H9 (cell line): ENCODE measurements around the gene CETP. TPM values are rescaled to one million over a fixed set of nuclear protein-coding genes. Genes with fewer than 3 reads are reported as not detected.

Source experiments
- DNase-seq: peaks from one replicate; pipeline ENCODE4 v3.0.0-alpha.2; 2017
- H2AFZ ChIP-seq: one replicate; pipeline ENCODE4 v1.6.1; 2013; ENCODE audit warnings: mild to moderate bottlenecking, low read length, control low read depth, moderate library complexity
- H2AK5ac ChIP-seq: 2 replicates; pipeline ENCODE4 v1.6.1; 2013; ENCODE audit warnings: low read length, control low read depth, mixed read lengths; ENCODE audit not compliant: insufficient read length
- H2BK120ac ChIP-seq: one replicate; pipeline ENCODE4 v1.6.1; 2013; ENCODE audit warnings: low read depth, mild to moderate bottlenecking, low read length, control low read depth, inconsistent platforms; ENCODE audit not compliant: poor library complexity, severe bottlenecking
- H2BK12ac ChIP-seq: 2 replicates; pipeline ENCODE4 v1.6.1; 2013; ENCODE audit warnings: low read length, control low read depth, mixed read lengths, low read depth; ENCODE audit not compliant: insufficient read length
- H2BK15ac ChIP-seq: 2 replicates; pipeline ENCODE4 v1.6.1; 2013; ENCODE audit warnings: low read depth, low read length, control low read depth
- H2BK20ac ChIP-seq: one replicate; pipeline ENCODE4 v1.6.1; 2013; ENCODE audit warnings: low read depth, mild to moderate bottlenecking, low read length, control low read depth, inconsistent platforms; ENCODE audit not compliant: poor library complexity, severe bottlenecking
- H2BK5ac ChIP-seq: 2 replicates; pipeline ENCODE4 v1.6.1; 2013; ENCODE audit warnings: low read length, control low read depth, mixed read lengths; ENCODE audit not compliant: insufficient read length
- H3K14ac ChIP-seq: 2 replicates; pipeline ENCODE4 v1.6.1; 2013; ENCODE audit warnings: low read length, control low read depth; ENCODE audit not compliant: insufficient read depth
- H3K18ac ChIP-seq: 2 replicates; pipeline ENCODE4 v1.6.1; 2013; ENCODE audit warnings: low read depth, mild to moderate bottlenecking, mixed read lengths, low read length, control low read depth; ENCODE audit not compliant: insufficient read length
- H3K23ac ChIP-seq: 2 replicates; pipeline ENCODE4 v1.6.1; 2013; ENCODE audit warnings: low read length, control low read depth, mixed read lengths, low read depth; ENCODE audit not compliant: insufficient read length
- H3K23me2 ChIP-seq: 2 replicates; pipeline ENCODE4 v1.6.1; 2013; ENCODE audit warnings: low read depth, mild to moderate bottlenecking, mixed read lengths, low read length, control low read depth; ENCODE audit not compliant: insufficient read length, poor library complexity, severe bottlenecking
- H3K27ac ChIP-seq: 2 replicates; pipeline ENCODE4 v1.5.1; 2013; ENCODE audit warnings: low read length, control low read depth, mixed read lengths, low read depth; ENCODE audit not compliant: insufficient read length
- H3K27me3 ChIP-seq: 2 replicates; pipeline ENCODE4 v1.6.1; 2013; ENCODE audit warnings: low read length, control low read depth, inconsistent platforms; ENCODE audit not compliant: insufficient read depth
- H3K4ac ChIP-seq: 2 replicates; pipeline ENCODE4 v1.6.1; 2013; ENCODE audit warnings: low read depth, mild to moderate bottlenecking, control low read depth, inconsistent platforms, low read length, moderate library complexity
- H3K4me1 ChIP-seq: 2 replicates; pipeline ENCODE4 v1.6.1; 2013; ENCODE audit warnings: low read length, control low read depth, inconsistent platforms; ENCODE audit not compliant: insufficient read depth
- H3K4me2 ChIP-seq: 2 replicates; pipeline ENCODE4 v1.6.1; 2013; ENCODE audit warnings: low read length, control low read depth, mixed read lengths; ENCODE audit not compliant: insufficient read length, insufficient read depth
- H3K56ac ChIP-seq: 2 replicates; pipeline ENCODE4 v1.6.1; 2013; ENCODE audit warnings: low read depth, mild to moderate bottlenecking, mixed read lengths, low read length, control low read depth; ENCODE audit not compliant: insufficient read length
- H3K79me1 ChIP-seq: 2 replicates; pipeline ENCODE4 v1.6.1; 2013; ENCODE audit warnings: low read depth, mild to moderate bottlenecking, moderate library complexity, low read length, control low read depth, inconsistent platforms; ENCODE audit not compliant: insufficient read depth, poor library complexity, severe bottlenecking
- H3K79me2 ChIP-seq: 2 replicates; pipeline ENCODE4 v1.6.1; 2013; ENCODE audit warnings: low read length, control low read depth, inconsistent platforms; ENCODE audit not compliant: insufficient read depth
- H3K9ac ChIP-seq: 2 replicates; pipeline ENCODE4 v1.6.1; 2013; ENCODE audit warnings: low read length, control low read depth, mixed read lengths; ENCODE audit not compliant: insufficient read length; ENCODE audit errors: extremely low read depth
- H3K9me3 ChIP-seq: one replicate; pipeline ENCODE4 v1.6.1; 2013; ENCODE audit warnings: low read depth, low read length, inconsistent platforms; ENCODE audit not compliant: control insufficient read depth
- H3T11ph ChIP-seq: one replicate; pipeline ENCODE4 v1.6.1; 2013; ENCODE audit warnings: mild to moderate bottlenecking, low read length, control low read depth, inconsistent platforms
- H4K20me1 ChIP-seq: one replicate; pipeline ENCODE4 v1.6.1; 2013; ENCODE audit not compliant: control insufficient read depth, insufficient read length, insufficient read depth
- H4K5ac ChIP-seq: 2 replicates; pipeline ENCODE4 v1.6.1; 2013; ENCODE audit warnings: low read depth, mild to moderate bottlenecking, mixed read lengths, low read length, control low read depth; ENCODE audit not compliant: insufficient read length
- H4K8ac ChIP-seq: replicated peaks from 2 replicates; pipeline ENCODE4 v1.6.1; 2013; ENCODE audit warnings: low read length, control low read depth, mixed read lengths, low read depth; ENCODE audit not compliant: insufficient read length
- H4K91ac ChIP-seq: 2 replicates; pipeline ENCODE4 v1.6.1; 2013; ENCODE audit warnings: low read depth, mild to moderate bottlenecking, moderate library complexity, mixed read lengths, low read length, control low read depth; ENCODE audit not compliant: insufficient read length
- H3K27ac Mint-ChIP-seq, 3 experiments: 2 replicates in 2 of 3; 3 replicates in 1 of 3; pipeline ENCODE4 v1.8.0; 2020 to 2021; ENCODE audit warnings: mixed read lengths in 3 of 3, mild to moderate bottlenecking in 1 of 3, moderate library complexity in 1 of 3
- H3K27me3 Mint-ChIP-seq: 2 replicates; pipeline ENCODE4 v1.8.0; 2021; ENCODE audit warnings: low read depth, mild to moderate bottlenecking, moderate library complexity, mixed read lengths
- H3K36me3 Mint-ChIP-seq, 3 experiments: 2 replicates in 2 of 3; 3 replicates in 1 of 3; pipeline ENCODE4 v1.8.0; 2020 to 2021; ENCODE audit warnings: low read depth in 3 of 3, mixed read lengths in 3 of 3; ENCODE audit not compliant: insufficient read depth in 1 of 3
- H3K4me1 Mint-ChIP-seq, 2 experiments: 2 replicates each; pipeline ENCODE4 v1.8.0; 2020; ENCODE audit warnings: mixed read lengths in 2 of 2
- H3K4me3 Mint-ChIP-seq, 2 experiments: 2 replicates in 1 of 2; 3 replicates in 1 of 2; pipeline ENCODE4 v1.8.0; 2020 to 2021; ENCODE audit warnings: mild to moderate bottlenecking in 2 of 2, mixed read lengths in 2 of 2, moderate library complexity in 1 of 2
- H3K9me3 Mint-ChIP-seq, 2 experiments: 2 replicates in 1 of 2; 3 replicates in 1 of 2; pipeline ENCODE4 v1.8.0; 2020; ENCODE audit warnings: mild to moderate bottlenecking in 2 of 2, mixed read lengths in 2 of 2, moderate library complexity in 1 of 2
- CTCF ChIP-seq: fragments of 200-600 bp; sonication (generic); conservative IDR thresholded peaks from 3 replicates; pipeline ENCODE4 v1.8.0; 2021; ENCODE audit warnings: antibody characterized with exemption, mild to moderate bottlenecking
- WGBS: extraction: QIAGEN DNeasy Blood & Tissue Kit; methylation state at CpG from one replicate; pipeline ENCODE4 v1.1.7; 2013; ENCODE audit warnings: missing lambda C conversion rate, low lambda C conversion rate, mixed read lengths; ENCODE audit not compliant: insufficient read length; ENCODE audit errors: extremely low coverage; 5-methylcytosine and 5-hydroxymethylcytosine counted together
- total RNA-seq: library from RNA; stranded (reverse); gene quantifications from 2 replicates; pipeline ENCODE4 v1.2.1, GENCODE V29; 2021

The CETP gene
- total RNA-seq, 1 experiment from 2014 or later: not detected

- Histone ChIP-seq H3K27ac (no peak overlapping the region), H4K5ac (no peak overlapping the region), H2BK20ac (no peak overlapping the region), H3K79me2 (no peaks in the 10 kb centered on the region), H3K4ac (no peak overlapping the region), H3T11ph (no peak overlapping the region), H3K4me2 (no peak overlapping the region), H3K4me1 (no peaks in the 10 kb centered on the region), H3K14ac (no peak overlapping the region), H3K56ac (no peak overlapping the region), H2BK12ac (no peak overlapping the region), H3K9ac (no peak overlapping the region), H4K8ac (no peak overlapping the region), H2AFZ (no peak overlapping the region), H3K23ac (no peak overlapping the region), H4K20me1 (no peaks in the 10 kb centered on the region), H2BK120ac (no peak overlapping the region), H2AK5ac (no peak overlapping the region), H4K91ac (no peak overlapping the region), H3K18ac (no peak overlapping the region), H3K9me3 (no peaks in the 10 kb centered on the region), H2BK5ac (no peak overlapping the region), H3K23me2 (no peaks in the 10 kb centered on the region), H2BK15ac (no peak overlapping the region), H3K27me3 (no peaks in the 10 kb centered on the region), H3K79me1 (no peaks in the 10 kb centered on the region)
- no CpG with 5 or more reads among the region's 11 CpGs for WGBS
- Mint-ChIP-seq H3K9me3 (peaks cover 0 to 2% of the 10 kb centered on the region in 2 experiments; a peak in 1 of 5 replicates), H3K4me1 (peaks cover 3 to 6% of the 10 kb centered on the region in 2 experiments; a peak in 1 of 4 replicates), H3K27ac (no peak overlapping the region; a peak in 1 of 7 replicates), H3K36me3 (no peaks in the 10 kb centered on the region), H3K27me3 (peaks cover 15% of the 10 kb centered on the region), H3K4me3 (no peak overlapping the region)
- no peak for TF ChIP-seq CTCF
- DNase-seq: no peak
Observed at GRCh38 chr16:56919099-56919800, 42.5 kb upstream of the CETP start.
